Body of pancreas (tissue), 4 donors: Measurements from ENCODE around the gene N4BP2L1. TPM values are rescaled to one million over a fixed set of nuclear protein-coding genes. Genes with fewer than 3 reads are reported as not detected.
A peak's percentile ranks its signal among the peaks of the same experiment; 100 is the strongest.

Source experiments
- ATAC-seq: fragments of 150-250 bp; one replicate; pipeline ENCODE4 v1.9.1; 2016
- DNase-seq, 4 donors: peaks; one replicate each; pipeline ENCODE4 v3.0.0-alpha.2; 2019
- H3K27ac ChIP-seq, 4 donors: fragments of 200-600 bp; sonication (generic); 1 replicate in 3 of 4; 2 replicates in 1 of 4; pipeline versions ENCODE4 v1.5.1 to v1.6.1; 2016 to 2019; ENCODE audit warnings: mild to moderate bottlenecking in 1 of 4, mixed read lengths in 1 of 4, moderate library complexity in 1 of 4
- H3K27me3 ChIP-seq, 2 donors: fragments of 200-600 bp; sonication (generic); one replicate each; pipeline ENCODE4 v1.6.0; 2016; ENCODE audit warnings: mild to moderate bottlenecking in 1 of 2
- H3K36me3 ChIP-seq, 2 donors: fragments of 200-600 bp; sonication (generic); replicated peaks in 1 of 2; 2 replicates each; pipeline ENCODE4 v1.5.1; 2016; ENCODE audit warnings: low read depth in 2 of 2; ENCODE audit not compliant: insufficient read depth in 1 of 2
- H3K4me1 ChIP-seq: fragments of 200-600 bp; sonication (generic); one replicate; pipeline ENCODE4 v1.6.0; 2016
- H3K4me3 ChIP-seq, 2 donors: fragments of 200-600 bp; sonication (generic); 1 replicate in 1 of 2; 2 replicates in 1 of 2; pipeline ENCODE4 v1.5.1; 2016 to 2019
- H3K9me3 ChIP-seq, 3 donors: fragments of 200-600 bp; sonication (generic); 1 replicate in 2 of 3; 2 replicates in 1 of 3; pipeline ENCODE4 v1.5.1; 2016
- POLR2A ChIP-seq, 3 donors: fragments of 450-650 bp; IDR thresholded peaks; one replicate each; pipeline ENCODE4 v1.6.1; 2016; ENCODE audit warnings: antibody characterized with exemption in 3 of 3, mild to moderate bottlenecking in 2 of 3
- WGBS, 2 donors: methylation state at CpG; one replicate each; pipeline ENCODE4 v1.1.5; 2017; 5-methylcytosine and 5-hydroxymethylcytosine counted together
- intact Hi-C: fragments of 100-400 bp; cut with DNase I; formaldehyde crosslinking; loops from one replicate; pipeline ENCODE4 v1.15.1; 2023
- total RNA-seq, 2 donors: library from RNA; depleted of rRNA; stranded (reverse); fragments of >200 nt; gene quantifications; one replicate each; pipeline ENCODE4 v1.1.0, GENCODE V29; 2016
- TF ChIP-seq, protein P1 (sequence below), 7 experiments: fragments of 450-650 bp in 4 of 7; fragments of 200-600 bp in 3 of 7; sonication (generic) in 3 of 7; IDR thresholded peaks; one replicate each; pipeline ENCODE4 v1.5.1; 2016 to 2019; ENCODE audit warnings: antibody characterized with exemption in 7 of 7

The N4BP2L1 gene
- total RNA-seq, 2 donors from 2014 or later: 18.5 to 20.5 TPM

DNA sequence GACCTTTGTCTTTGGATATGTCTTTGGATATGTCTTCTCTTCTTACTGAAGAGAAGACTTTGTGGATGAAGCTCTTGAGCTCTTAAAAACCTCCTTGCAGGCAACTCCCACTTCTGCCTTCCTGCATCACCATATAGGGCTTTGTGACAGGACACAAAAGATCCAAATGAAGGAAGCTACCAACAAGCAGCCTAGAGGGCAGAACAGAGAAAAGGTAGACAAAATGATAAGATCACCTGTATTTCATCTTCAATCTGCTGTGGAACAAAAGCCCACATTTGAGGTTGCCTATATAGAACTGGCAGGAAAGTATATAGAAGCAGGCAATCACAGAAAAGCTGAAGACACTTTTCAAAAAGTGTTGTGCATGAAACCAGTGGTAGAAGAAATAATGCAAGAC, 42.5 kb downstream of the N4BP2L1 start:
- H3K4me1 ChIP-seq: no peaks in the 10 kb centered on the region
- intact Hi-C loops: no loop called here
- TF ChIP-seq, protein P1, sequence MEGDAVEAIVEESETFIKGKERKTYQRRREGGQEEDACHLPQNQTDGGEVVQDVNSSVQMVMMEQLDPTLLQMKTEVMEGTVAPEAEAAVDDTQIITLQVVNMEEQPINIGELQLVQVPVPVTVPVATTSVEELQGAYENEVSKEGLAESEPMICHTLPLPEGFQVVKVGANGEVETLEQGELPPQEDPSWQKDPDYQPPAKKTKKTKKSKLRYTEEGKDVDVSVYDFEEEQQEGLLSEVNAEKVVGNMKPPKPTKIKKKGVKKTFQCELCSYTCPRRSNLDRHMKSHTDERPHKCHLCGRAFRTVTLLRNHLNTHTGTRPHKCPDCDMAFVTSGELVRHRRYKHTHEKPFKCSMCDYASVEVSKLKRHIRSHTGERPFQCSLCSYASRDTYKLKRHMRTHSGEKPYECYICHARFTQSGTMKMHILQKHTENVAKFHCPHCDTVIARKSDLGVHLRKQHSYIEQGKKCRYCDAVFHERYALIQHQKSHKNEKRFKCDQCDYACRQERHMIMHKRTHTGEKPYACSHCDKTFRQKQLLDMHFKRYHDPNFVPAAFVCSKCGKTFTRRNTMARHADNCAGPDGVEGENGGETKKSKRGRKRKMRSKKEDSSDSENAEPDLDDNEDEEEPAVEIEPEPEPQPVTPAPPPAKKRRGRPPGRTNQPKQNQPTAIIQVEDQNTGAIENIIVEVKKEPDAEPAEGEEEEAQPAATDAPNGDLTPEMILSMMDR (IDR thresholded peaks at IDR 0.05): no peak
- no peak for TF ChIP-seq POLR2A (IDR thresholded peaks at IDR 0.05)
- H3K36me3 ChIP-seq: no peaks in the 10 kb centered on the region
- no peaks in the 10 kb centered on the region for H3K27me3 ChIP-seq
- H3K27ac ChIP-seq: no peak overlapping the region
- no peak for ATAC-seq
- no peak overlapping the region for H3K4me3 ChIP-seq
- DNase-seq: no peak
- no peaks in the 10 kb centered on the region for H3K9me3 ChIP-seq

DNA sequence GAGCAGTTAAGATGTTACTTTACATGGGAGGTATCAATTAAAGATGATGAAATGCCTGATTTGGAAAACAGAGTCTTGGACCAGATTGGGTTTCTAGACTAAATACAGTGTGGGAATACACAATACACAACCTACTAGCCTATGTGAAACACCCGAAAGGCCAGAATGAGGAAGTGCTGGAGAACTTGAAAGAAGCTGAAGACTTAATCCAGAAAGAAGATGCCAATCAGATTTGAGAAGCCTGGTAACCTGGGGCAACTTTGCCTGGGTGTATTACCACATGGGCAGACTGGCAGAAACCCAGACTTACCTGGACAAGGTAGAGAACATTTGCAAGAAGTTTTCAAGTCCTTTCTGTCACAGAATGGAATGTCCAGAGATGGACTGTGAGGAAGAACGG, 43.2 kb downstream of the N4BP2L1 start:
- Histone ChIP-seq H3K4me3 (no peak overlapping the region), H3K4me1 (no peaks in the 10 kb centered on the region), H3K9me3 (no peaks in the 10 kb centered on the region), H3K27me3 (no peaks in the 10 kb centered on the region), H3K36me3 (no peaks in the 10 kb centered on the region), H3K27ac (no peak overlapping the region)
- ATAC-seq (no peak), DNase-seq (peak in 1 of 4 donors; percentile 5)
- intact Hi-C loops: no loop called here
- WGBS, 2 donors: 76 to 78% methylated on average over 2 of the region's 2 CpGs
- TF ChIP-seq, protein P1 (IDR thresholded peaks at IDR 0.05): no peak
- TF ChIP-seq POLR2A (IDR thresholded peaks at IDR 0.05): no peak

DNA sequence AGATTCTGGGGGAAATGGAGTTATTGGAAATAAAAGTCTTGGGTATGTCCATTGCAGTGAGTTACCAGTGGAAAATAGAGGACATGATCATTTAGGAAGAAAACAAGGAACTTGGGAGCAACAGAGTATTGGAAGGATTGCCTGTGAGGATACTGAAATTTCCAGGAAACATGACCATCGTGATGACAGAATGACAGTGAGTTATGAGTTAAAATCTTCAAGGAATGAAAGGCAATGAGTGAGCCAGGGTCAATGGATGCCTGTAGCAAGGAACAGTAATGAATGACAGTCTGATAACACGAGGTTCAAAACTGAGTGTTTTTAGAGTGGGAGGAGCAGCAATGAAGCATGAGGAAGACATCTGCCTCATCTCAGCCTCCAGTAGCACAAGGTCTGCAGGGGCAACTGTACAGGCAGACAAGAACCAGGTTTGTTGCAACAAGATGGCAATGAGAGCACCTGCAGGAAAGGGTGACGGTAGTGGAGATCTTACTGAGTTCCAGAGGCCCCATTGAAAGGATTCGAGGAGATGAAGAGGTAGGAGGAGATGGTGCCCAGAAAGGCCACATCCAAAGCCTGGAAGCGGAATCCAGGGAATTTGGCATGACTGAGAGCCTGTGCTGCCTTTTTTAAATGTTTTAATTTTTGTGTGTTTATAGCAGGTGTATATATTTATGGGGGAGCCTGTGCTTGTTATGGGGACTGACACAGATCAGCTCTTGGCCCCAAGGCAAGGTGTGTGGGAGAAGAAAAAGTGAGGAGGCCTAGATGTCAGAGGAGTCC, 43.9 kb downstream of the N4BP2L1 start:
- Histone ChIP-seq H3K27ac (no peak overlapping the region), H3K4me1 (no peaks in the 10 kb centered on the region), H3K4me3 (no peak overlapping the region), H3K9me3 (no peaks in the 10 kb centered on the region), H3K36me3 (no peaks in the 10 kb centered on the region), H3K27me3 (no peaks in the 10 kb centered on the region)
- intact Hi-C loops: no loop called here
- TF ChIP-seq, protein P1 (IDR thresholded peaks at IDR 0.05): no peak
- WGBS, 2 donors: 71 to 74% methylated on average over 5 of the region's 5 CpGs
- DNase-seq (no peak), ATAC-seq (no peak)

DNA sequence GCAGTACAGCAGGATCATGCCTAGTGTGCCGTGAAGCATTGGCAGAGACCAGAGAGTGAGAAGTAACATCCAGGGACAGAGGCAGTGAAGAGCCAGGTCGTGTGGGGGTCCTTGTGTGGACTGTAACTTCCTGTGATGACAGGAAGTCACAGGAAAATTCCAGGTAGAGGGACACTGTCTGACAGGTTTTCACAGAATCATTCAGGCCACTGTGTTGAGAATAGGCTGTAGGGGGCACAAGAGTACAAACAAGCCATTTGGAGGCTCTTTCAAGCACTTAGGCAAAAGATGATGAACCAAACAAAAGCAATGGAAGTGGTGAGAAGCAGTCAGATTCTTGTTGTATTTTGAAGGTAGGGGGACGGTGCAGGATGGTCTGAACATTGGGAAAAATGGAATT, 46.4 kb downstream of the N4BP2L1 start:
- Histone ChIP-seq H3K9me3 (no peaks in the 10 kb centered on the region), H3K27me3 (no peaks in the 10 kb centered on the region), H3K36me3 (no peaks in the 10 kb centered on the region), H3K4me3 (no peak overlapping the region), H3K27ac (no peak overlapping the region), H3K4me1 (no peaks in the 10 kb centered on the region)
- TF ChIP-seq, protein P1 (IDR thresholded peaks at IDR 0.05): peak; percentile 14 to 70 (median 48)
- no peak for TF ChIP-seq POLR2A (IDR thresholded peaks at IDR 0.05)
- ATAC-seq (no peak), DNase-seq (peak in 2 of 4 donors; percentile 32 to 34)
- WGBS, 2 donors: 61 to 66% methylated on average over 3 of the region's 3 CpGs
- intact Hi-C loops: no loop called here

DNA sequence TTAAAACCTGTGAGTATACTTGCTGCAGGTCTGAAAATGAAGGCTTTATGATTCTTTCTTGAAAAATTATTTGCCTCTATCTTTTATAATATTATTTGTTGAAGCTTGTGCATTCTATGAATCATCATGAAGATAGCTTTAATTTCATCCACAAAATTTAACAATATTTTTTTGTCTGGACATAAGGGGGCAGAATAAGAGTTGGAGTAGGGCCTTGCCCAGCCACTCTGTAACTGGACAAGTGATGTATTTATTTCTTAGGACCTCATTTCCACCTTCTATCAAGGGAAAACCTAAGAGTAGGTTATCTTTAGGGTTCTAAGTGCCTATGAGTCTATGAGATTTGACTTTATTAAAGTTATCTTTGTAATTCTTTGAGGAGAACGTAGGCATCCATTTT, 49.9 kb downstream of the N4BP2L1 start:
- intact Hi-C loops: no loop called here
- Histone ChIP-seq H3K4me3 (no peak overlapping the region), H3K36me3 (no peaks in the 10 kb centered on the region), H3K27ac (no peak overlapping the region), H3K27me3 (no peaks in the 10 kb centered on the region), H3K4me1 (no peaks in the 10 kb centered on the region), H3K9me3 (no peaks in the 10 kb centered on the region)
- no peak for TF ChIP-seq POLR2A (IDR thresholded peaks at IDR 0.05)
- TF ChIP-seq, protein P1 (IDR thresholded peaks at IDR 0.05): peak in 1 of 7 experiments; percentile 7
- DNase-seq (no peak), ATAC-seq (no peak)
- 84 to 95% methylated on average over 1 of the region's 1 CpG for WGBS, 2 donors
